Neural progenitor cell (in vitro differentiated cells): ENCODE data around the gene C17orf100.
"Not testable (repeated sequence)": the region's sequence is repeated elsewhere in the genome, so short reads cannot be mapped to it uniquely, and the experiment has no call there.

ENCODE experiments used
- EZH2 ChIP-seq: fragments of 200-600 bp; sonication (generic); IDR thresholded peaks from 2 replicates; pipeline ENCODE4 v1.6.1; 2017; ENCODE audit warnings: antibody characterized with exemption, mild to moderate bottlenecking, moderate library complexity
- EZH2phosphoT487 ChIP-seq: fragments of 200-600 bp; sonication (generic); IDR thresholded peaks from 2 replicates; pipeline ENCODE4 v1.6.1; 2017; ENCODE audit warnings: antibody characterized with exemption
- TF ChIP-seq, protein P1 (sequence below): fragments of 200-600 bp; sonication (generic); IDR thresholded peaks from 2 replicates; pipeline ENCODE4 v1.5.1; 2017; ENCODE audit warnings: antibody characterized with exemption, mild to moderate bottlenecking

DNA sequence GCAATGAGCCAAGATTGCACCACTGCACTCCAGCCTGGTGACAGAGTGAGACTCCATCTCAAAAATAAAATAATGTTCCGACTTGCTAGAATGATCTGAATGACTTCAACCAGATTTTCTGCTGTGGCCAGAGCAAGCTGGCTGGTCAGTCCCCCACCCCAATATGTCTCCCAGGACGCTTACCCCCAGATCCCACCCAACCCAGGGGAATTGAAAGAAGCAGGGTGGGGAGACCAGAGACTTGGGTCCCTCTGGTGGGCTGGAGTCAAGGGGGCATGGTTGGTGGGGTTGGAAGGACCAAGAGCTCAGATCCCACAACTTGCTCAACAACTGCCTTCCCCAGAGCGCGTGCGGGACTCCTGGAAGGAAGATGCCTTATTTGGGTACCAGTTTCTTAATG, 6.8 kb downstream of the C17orf100 start:
- not testable (repeated sequence) for TF ChIP-seq EZH2phosphoT487, EZH2
- TF ChIP-seq, protein P1, sequence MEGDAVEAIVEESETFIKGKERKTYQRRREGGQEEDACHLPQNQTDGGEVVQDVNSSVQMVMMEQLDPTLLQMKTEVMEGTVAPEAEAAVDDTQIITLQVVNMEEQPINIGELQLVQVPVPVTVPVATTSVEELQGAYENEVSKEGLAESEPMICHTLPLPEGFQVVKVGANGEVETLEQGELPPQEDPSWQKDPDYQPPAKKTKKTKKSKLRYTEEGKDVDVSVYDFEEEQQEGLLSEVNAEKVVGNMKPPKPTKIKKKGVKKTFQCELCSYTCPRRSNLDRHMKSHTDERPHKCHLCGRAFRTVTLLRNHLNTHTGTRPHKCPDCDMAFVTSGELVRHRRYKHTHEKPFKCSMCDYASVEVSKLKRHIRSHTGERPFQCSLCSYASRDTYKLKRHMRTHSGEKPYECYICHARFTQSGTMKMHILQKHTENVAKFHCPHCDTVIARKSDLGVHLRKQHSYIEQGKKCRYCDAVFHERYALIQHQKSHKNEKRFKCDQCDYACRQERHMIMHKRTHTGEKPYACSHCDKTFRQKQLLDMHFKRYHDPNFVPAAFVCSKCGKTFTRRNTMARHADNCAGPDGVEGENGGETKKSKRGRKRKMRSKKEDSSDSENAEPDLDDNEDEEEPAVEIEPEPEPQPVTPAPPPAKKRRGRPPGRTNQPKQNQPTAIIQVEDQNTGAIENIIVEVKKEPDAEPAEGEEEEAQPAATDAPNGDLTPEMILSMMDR: not testable (repeated sequence)
